Measurements from ENCODE around the gene SH3GL2. TPM values are rescaled to one million over a fixed set of nuclear protein-coding genes. Genes with fewer than 3 reads are reported as not detected.
A peak's percentile ranks its signal among the peaks of the same experiment; 100 is the strongest.

Gene SH3GL2
- total and polyA plus RNA-seq, 8 donors, result 0.84 to 10.3 (median 6.3) TPM

- DNase-seq, result no peak
- Histone ChIP-seq H3K4me1 (no peaks in the 10 kb centered on the region), H3K4me3 (no peak overlapping the region), H3K27ac (no peak overlapping the region), H3K9me3 (no peaks in the 10 kb centered on the region), H3K27me3 (no peaks in the 10 kb centered on the region), H3K36me3 (no peaks in the 10 kb centered on the region)
- intact Hi-C loops (cut with DNase I), result no loop called here
- ATAC-seq, result no peak
- no peak for TF ChIP-seq CTCF (IDR thresholded peaks at IDR 0.05)
Observed at GRCh38 chr9:17739022-17739421, 160.2 kb downstream of the SH3GL2 start.

- no peaks in the 10 kb centered on the region for H3K27me3 ChIP-seq
- H3K9me3 ChIP-seq, result no peaks in the 10 kb centered on the region
- no peaks in the 10 kb centered on the region for H3K36me3 ChIP-seq
- no peak overlapping the region for H3K4me3 ChIP-seq
- intact Hi-C loops (cut with DNase I), result no loop called here
- ATAC-seq (no peak), DNase-seq (peak in 2 of 4 donors; percentile 15 to 18)
- no peaks in the 10 kb centered on the region for H3K4me1 ChIP-seq
- no peak overlapping the region for H3K27ac ChIP-seq
- no peak for TF ChIP-seq CTCF (IDR thresholded peaks at IDR 0.05)
Observed at GRCh38 chr9:17739736-17740135, 160.9 kb downstream of the SH3GL2 start.

GRCh38 chr9:17742067-17742466 lies 163.2 kb downstream of the SH3GL2 start:
- DNase-seq (no peak), ATAC-seq (no peak)
- Histone ChIP-seq H3K27ac (no peak overlapping the region), H3K27me3 (no peaks in the 10 kb centered on the region), H3K4me3 (no peak overlapping the region), H3K36me3 (no peaks in the 10 kb centered on the region), H3K9me3 (no peaks in the 10 kb centered on the region), H3K4me1 (no peaks in the 10 kb centered on the region)
- no peak for TF ChIP-seq CTCF (IDR thresholded peaks at IDR 0.05)
- intact Hi-C loops (cut with DNase I), result no loop called here

GRCh38 chr9:17744786-17745185 lies 165.9 kb downstream of the SH3GL2 start:
- DNase-seq, result peak in 2 of 4 donors; percentile 14 to 38
- intact Hi-C loops (cut with DNase I), result no loop called here

GRCh38 chr9:17750269-17750668 lies 171.4 kb downstream of the SH3GL2 start:
- Histone ChIP-seq H3K36me3 (no peaks in the 10 kb centered on the region), H3K4me3 (no peak overlapping the region), H3K9me3 (peaks cover 0 to 17% of the 10 kb centered on the region in 2 donors), H3K27ac (no peak overlapping the region), H3K27me3 (no peaks in the 10 kb centered on the region), H3K4me1 (no peaks in the 10 kb centered on the region)
- intact Hi-C loops (cut with DNase I), result no loop called here
- DNase-seq (no peak), ATAC-seq (no peak)
- TF ChIP-seq CTCF (IDR thresholded peaks at IDR 0.05), result no peak

More at GRCh38 chr9:17744786-17745185, 165.9 kb downstream of the SH3GL2 start:
- no peak for ATAC-seq
- no peaks in the 10 kb centered on the region for H3K9me3 ChIP-seq
- H3K36me3 ChIP-seq, result no peaks in the 10 kb centered on the region
- no peak for TF ChIP-seq CTCF (IDR thresholded peaks at IDR 0.05)
- H3K27ac ChIP-seq, result no peak overlapping the region
- no peak overlapping the region for H3K4me3 ChIP-seq
- no peaks in the 10 kb centered on the region for H3K4me1 ChIP-seq
- no peaks in the 10 kb centered on the region for H3K27me3 ChIP-seq

Measured in left lung (tissue), 10 donors.